Measurements from ENCODE around the gene MCAM.

DNA sequence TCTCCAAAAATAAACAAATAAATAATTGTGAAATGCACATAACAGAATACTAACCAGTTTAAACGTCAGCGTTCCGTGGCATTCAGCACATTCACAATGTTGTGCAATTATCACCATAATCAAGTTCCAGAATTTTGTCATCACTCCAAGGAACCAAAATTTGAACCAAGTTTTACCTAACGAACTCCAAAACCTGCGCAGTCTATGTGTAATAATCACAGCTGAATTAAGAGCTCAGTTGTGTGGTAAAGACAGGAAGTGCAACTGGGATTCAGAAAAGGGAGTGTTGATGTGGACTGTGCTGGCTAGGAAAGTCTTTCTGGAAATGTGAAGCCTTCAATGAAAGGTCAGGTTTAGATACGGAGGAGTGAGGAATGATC is 5.4 kb upstream of the MCAM start:
- TF ChIP-seq CTCF (conservative IDR thresholded peaks at IDR 0.05) (no peak), ZFX (IDR thresholded peaks at IDR 0.05) (no peak)

Measured in C4-2B (cell line).